GM12873 (cell line): ENCODE results near the gene ADAP2.

ENCODE experiments used
- TF ChIP-seq, protein P1 (sequence below): IDR thresholded peaks from 2 replicates; pipeline ENCODE4 v1.5.1; 2012; ENCODE audit warnings: low read depth, mild to moderate bottlenecking, moderate library complexity, low read length, control low read depth; ENCODE audit not compliant: insufficient read depth; ENCODE audit errors: missing control alignments

ADAP2 gene, protein sequence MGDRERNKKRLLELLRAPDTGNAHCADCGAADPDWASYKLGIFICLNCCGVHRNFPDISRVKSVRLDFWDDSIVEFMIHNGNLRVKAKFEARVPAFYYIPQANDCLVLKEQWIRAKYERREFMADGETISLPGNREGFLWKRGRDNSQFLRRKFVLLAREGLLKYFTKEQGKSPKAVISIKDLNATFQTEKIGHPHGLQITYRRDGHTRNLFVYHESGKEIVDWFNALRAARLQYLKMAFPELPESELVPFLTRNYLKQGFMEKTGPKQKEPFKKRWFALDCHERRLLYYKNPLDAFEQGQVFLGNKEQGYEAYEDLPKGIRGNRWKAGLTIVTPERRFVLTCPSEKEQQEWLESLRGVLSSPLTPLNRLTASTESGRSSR

DNA sequence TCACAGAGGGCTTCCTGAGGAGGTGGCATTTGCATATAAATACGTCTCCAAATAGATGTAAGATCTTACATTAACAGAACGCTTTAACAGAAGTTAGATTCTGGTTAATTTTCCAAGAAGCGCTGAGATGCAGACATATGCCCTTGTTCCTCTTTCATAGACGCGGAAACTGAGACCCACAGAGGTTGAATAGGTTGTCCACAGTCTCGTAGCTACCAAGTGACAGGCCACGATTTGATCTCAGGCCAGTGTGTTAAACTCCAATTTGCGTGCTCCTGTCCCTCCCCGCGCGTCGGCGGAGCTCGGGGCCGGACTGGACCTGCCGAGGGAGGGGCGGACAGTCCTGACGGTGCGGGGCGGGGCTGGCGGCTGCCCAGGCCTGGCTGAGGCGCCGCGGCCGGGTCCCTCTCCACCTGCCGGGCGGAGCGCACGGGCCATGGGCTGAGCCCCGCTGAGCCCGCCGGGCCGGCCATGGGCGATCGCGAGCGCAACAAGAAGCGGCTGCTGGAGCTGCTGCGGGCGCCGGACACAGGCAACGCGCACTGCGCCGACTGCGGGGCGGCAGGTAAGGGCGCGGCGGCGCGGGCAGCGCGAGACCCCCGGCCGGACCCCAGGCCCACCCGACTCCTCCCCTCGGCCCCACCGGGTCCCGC, at the start of gene ADAP2:
ADAP2 (plus strand) TSS at position 402 of the 653 bp plus-strand sequence; CDS start at position 472, 70 bp downstream.
- TF ChIP-seq, protein P1, sequence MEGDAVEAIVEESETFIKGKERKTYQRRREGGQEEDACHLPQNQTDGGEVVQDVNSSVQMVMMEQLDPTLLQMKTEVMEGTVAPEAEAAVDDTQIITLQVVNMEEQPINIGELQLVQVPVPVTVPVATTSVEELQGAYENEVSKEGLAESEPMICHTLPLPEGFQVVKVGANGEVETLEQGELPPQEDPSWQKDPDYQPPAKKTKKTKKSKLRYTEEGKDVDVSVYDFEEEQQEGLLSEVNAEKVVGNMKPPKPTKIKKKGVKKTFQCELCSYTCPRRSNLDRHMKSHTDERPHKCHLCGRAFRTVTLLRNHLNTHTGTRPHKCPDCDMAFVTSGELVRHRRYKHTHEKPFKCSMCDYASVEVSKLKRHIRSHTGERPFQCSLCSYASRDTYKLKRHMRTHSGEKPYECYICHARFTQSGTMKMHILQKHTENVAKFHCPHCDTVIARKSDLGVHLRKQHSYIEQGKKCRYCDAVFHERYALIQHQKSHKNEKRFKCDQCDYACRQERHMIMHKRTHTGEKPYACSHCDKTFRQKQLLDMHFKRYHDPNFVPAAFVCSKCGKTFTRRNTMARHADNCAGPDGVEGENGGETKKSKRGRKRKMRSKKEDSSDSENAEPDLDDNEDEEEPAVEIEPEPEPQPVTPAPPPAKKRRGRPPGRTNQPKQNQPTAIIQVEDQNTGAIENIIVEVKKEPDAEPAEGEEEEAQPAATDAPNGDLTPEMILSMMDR = no peak

DNA sequence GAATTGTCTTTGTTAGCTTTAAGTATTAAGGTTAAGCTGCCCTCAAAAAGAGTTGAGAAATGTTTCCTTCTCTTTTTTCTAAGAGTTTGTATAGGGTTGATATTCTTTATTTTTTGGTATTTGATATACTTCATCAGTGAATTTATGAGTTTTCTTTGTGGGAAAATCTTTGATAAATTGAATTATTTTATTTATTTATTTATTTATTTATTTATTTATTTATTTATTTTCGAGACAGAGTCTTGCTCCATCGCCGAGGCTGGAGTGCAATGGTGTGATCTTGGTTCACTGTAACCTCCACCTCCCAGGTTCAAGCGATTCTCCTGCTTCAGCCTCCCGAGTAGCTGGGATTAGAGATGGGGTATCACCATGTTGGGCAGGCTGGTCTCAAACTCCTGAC, 35.6 kb upstream of the ADAP2 start:
- TF ChIP-seq, protein P1 = no peak

DNA sequence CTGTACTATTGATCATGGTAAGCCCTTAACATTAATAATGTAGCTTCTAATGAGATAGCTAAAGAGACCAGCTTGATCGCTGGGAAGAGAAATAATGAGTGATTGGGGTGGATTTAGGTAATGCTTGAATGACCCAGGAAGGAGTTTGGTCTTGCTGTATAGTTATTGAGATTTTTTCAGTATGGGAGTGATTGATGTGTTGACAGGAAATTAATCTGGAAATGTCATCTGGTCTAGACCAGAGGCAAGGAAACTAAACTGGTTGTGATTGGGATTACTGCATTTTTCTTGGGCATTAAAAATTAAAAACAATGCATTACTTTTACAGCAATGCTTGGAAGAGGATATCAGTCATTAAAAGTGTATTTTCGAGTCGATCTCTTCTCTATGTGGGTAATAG, 27.5 kb upstream of the ADAP2 start:
- TF ChIP-seq, protein P1 = no peak

DNA sequence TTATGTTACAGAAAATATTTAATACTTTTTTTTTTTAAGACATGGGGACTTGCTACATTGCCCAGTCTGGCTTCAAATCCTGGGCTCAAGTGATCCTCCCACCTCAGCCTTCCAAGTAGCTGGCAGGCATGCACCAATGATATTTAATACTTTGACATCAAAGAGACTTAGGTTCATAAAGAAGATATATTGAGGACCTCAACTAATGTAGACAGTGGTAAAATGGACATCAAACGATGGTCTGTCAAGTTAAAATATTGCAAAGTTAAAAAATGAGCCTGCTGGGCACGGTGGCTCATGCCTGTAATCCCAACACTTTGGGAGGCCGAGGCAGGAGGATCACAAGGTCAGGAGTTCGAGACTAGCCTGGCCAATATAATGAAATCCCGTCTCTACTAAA, 24.4 kb upstream of the ADAP2 start:
- TF ChIP-seq, protein P1 = no peak

DNA sequence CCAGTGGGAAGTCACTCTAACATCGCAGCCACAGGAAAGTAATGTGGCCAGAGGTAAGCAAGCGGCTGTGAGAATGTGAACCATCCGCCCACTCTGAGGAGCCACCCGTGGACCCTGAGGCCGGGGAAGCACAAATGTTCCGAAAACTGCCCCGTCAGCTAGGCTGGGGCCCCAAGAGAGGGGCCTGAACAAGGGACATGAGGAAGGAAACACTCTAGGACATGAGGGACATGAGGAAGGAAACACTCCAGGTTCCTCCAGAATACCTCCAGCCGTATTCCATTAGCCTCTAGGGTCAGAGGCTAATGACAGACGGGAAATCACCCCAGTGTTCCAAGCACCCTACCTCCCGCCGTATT, 16.0 kb upstream of the ADAP2 start:
- TF ChIP-seq, protein P1 = no peak

DNA sequence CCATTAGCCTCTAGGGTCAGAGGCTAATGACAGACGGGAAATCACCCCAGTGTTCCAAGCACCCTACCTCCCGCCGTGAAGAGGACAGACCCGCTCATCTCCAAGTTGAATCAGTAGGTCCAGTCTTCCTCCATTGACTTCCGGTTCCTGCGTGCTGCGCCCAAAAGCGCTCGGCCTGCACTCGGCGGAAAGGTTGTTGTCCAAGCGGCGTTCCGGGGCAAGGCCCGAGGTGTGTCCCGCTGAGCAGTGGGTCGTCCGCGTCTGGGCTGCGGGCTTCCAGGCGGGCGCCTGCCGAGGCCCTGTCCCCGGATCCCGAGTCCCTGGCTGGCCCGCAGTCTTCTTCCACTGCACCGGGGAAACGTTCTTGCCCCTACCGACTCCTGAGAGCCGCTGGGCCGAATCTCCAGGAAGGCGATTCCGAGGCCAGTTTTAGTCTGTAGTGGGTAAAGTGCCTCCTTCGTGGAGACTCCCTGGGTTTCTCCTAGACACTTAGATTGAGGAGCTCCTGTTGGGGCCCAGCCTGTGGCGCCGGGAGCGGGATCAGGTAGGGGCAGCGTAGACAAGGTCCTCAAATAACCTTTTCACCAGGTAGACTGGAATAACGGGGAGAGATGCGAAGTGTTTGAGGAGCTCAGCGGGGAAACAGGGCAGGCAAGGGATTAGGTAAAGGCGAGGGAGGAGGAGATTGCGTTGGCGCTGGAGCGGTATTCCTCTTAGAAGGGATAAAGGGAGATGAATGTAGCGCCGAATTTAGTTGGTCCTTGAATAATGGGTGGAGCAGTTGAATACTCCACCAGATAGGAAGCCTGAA, 15.4 kb upstream of the ADAP2 start, which contains the start of gene TEFM:
TEFM (minus strand) TSS at position 138 of the 811 bp plus-strand sequence; CDS start at position 98, 40 bp downstream.
- TF ChIP-seq, protein P1 = peak; percentile 1

DNA sequence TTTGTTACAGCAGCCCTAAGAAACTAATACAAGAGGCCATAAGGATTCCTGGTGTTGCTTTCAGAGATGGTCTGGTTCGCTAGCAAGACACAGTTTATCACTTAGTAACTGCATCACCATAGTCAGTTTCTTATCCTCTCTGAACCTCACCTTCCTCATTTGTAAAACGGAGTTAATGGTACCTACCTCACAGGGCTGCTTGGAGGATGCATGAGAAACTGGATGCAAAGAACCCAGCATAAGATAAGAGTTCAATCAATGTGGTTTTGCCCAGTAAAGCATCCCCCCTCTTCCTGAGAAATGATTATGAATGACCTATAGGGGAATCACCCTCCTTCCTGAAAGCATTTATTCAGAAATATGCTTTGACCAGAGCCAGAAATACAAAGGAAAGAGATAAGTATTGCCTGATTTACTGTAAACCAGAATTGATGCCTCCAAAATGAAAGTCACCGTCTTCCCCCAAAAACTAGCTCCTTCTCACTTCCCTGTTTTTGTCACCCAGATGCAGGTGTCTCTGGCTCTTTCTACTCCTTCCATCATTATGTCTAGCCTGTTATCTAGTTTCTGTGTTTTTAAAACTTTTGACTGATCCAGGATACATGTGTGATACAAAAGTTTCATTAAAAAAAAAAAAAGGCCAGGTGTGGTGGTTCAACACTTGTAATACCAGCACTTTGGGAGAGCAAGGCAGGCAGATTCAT, 12.9 kb upstream of the ADAP2 start:
- TF ChIP-seq, protein P1 = no peak
